OCI-LY1 (cell line): ENCODE data around the gene OCIAD1.

Experiments
- H2AFZ ChIP-seq: fragments of 200-600 bp; sonication (generic), shearing (Covaris generic); 2 replicates; pipeline ENCODE4 v1.6.0; 2014; ENCODE audit warnings: antibody characterized with exemption, mild to moderate bottlenecking, low read length
- H3F3A ChIP-seq: fragments of 200-600 bp; sonication (generic), shearing (Covaris generic); 2 replicates; pipeline ENCODE4 v1.6.0; 2014; ENCODE audit warnings: mild to moderate bottlenecking, antibody characterized with exemption, low read length, moderate library complexity; ENCODE audit not compliant: insufficient read depth
- H3K27ac ChIP-seq: fragments of 200-600 bp; sonication (generic); 2 replicates; pipeline ENCODE4 v1.5.1; 2014; ENCODE audit warnings: low read length, mixed run types, mild to moderate bottlenecking, low read depth; ENCODE audit not compliant: poor library complexity, severe bottlenecking
- H3K27me3 ChIP-seq: fragments of 200-600 bp; sonication (generic); 2 replicates; pipeline ENCODE4 v1.6.0; 2014; ENCODE audit warnings: antibody characterized with exemption, mild to moderate bottlenecking, low read length, moderate library complexity; ENCODE audit not compliant: insufficient read depth
- H3K36me3 ChIP-seq: fragments of 200-600 bp; sonication (generic); 2 replicates; pipeline ENCODE4 v1.6.1; 2014; ENCODE audit warnings: mild to moderate bottlenecking, antibody characterized with exemption, low read length, moderate library complexity, mixed read lengths; ENCODE audit not compliant: insufficient read depth
- H3K4me1 ChIP-seq: fragments of 200-600 bp; sonication (generic); 2 replicates; pipeline ENCODE4 v1.5.1; 2014; ENCODE audit warnings: mild to moderate bottlenecking, low read length, moderate library complexity; ENCODE audit not compliant: insufficient read depth, severe bottlenecking
- H3K4me2 ChIP-seq: fragments of 200-600 bp; sonication (generic), shearing (Covaris generic); 2 replicates; pipeline ENCODE4 v1.6.1; 2014; ENCODE audit warnings: low read length
- H3K4me3 ChIP-seq: fragments of 200-600 bp; sonication (generic); 2 replicates; pipeline ENCODE4 v1.5.1; 2014; ENCODE audit warnings: low read length, low read depth, mild to moderate bottlenecking, mixed read lengths; ENCODE audit not compliant: poor library complexity, severe bottlenecking
- H3K79me2 ChIP-seq: fragments of 200-600 bp; shearing (Covaris generic); 2 replicates; pipeline ENCODE4 v1.6.1; 2016; ENCODE audit warnings: mixed run types, low read length, mixed read lengths; ENCODE audit not compliant: insufficient read depth
- H3K9ac ChIP-seq: fragments of 200-600 bp; sonication (generic), shearing (Covaris generic); 2 replicates; pipeline ENCODE4 v1.6.1; 2014; ENCODE audit warnings: mild to moderate bottlenecking, low read length, mixed read lengths
- H3K9me2 ChIP-seq: fragments of 200-600 bp; sonication (generic), shearing (Covaris generic); 2 replicates; pipeline ENCODE4 v1.6.1; 2014; ENCODE audit warnings: low read depth, mild to moderate bottlenecking, low read length, mixed read lengths
- H3K9me3 ChIP-seq: fragments of 200-600 bp; shearing (Covaris generic); 2 replicates; pipeline ENCODE4 v1.6.1; 2014; ENCODE audit warnings: low read length, mixed read lengths
- H4K20me1 ChIP-seq: fragments of 200-600 bp; sonication (generic), shearing (Covaris generic); 2 replicates; pipeline ENCODE4 v1.6.0; 2016; ENCODE audit warnings: mild to moderate bottlenecking, low read length; ENCODE audit not compliant: insufficient read depth
- CTCF ChIP-seq: fragments of 200-600 bp; sonication (generic), shearing (Covaris generic); IDR thresholded peaks from 2 replicates; pipeline ENCODE4 v1.5.1; 2017; ENCODE audit warnings: mild to moderate bottlenecking, antibody characterized with exemption, low read length, moderate library complexity, mixed read lengths
- EZH2 ChIP-seq: fragments of 200-600 bp; sonication (generic), shearing (Covaris generic); IDR thresholded peaks from 2 replicates; pipeline ENCODE4 v1.8.0; 2017; ENCODE audit warnings: borderline replicate concordance, mixed run types, mild to moderate bottlenecking, antibody characterized with exemption, low read length, moderate library complexity, mixed read lengths

Gene OCIAD1

GRCh38 chr4:48827622-48828021, 3.3 kb upstream of the OCIAD1 start:
- H3K4me3 ChIP-seq, result no peak overlapping the region
- peaks cover 16% of the 10 kb centered on the region for H3K4me1 ChIP-seq
- no peak overlapping the region for H3K27ac ChIP-seq
- TF ChIP-seq EZH2, result no peak
- no peak for TF ChIP-seq CTCF
- no peaks in the 10 kb centered on the region for H3K9me3 ChIP-seq
- no peaks in the 10 kb centered on the region for H4K20me1 ChIP-seq
- no peaks in the 10 kb centered on the region for H3F3A ChIP-seq
- H3K79me2 ChIP-seq, result peaks cover 15% of the 10 kb centered on the region
- H3K9ac ChIP-seq, result no peak overlapping the region
- H2AFZ ChIP-seq, result no peak overlapping the region
- H3K4me2 ChIP-seq, result no peak overlapping the region
- no peaks in the 10 kb centered on the region for H3K9me2 ChIP-seq
- H3K27me3 ChIP-seq, result no peaks in the 10 kb centered on the region
- H3K36me3 ChIP-seq, result 0 out of 2 replicates have a peak, but pooled peaks cover 3% of the 10 kb centered on the region

DNA sequence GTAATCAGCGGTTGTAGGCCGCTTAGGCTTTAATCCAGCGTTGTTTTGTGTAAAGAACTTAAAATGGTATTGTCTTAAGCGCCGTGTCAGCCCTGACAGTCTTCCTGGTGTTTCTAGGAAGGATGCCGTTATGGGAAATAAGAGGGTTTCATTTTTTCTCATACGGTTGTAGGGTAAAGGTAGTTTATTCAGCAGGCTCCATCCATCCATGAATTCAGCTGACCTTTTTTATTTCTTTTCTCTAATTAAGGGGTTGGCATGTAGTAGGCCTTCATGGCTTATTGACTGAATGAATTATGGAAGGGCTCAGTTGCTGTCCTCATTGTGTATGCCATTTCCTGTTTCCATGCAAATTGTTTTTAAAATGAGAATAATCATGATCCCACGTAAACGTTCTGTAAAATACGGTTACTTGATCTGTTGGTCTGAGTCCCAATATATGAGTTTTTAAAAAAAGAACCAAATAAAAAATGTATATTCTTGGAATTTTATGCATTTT, 693 bp downstream of the OCIAD1 start:
- H3K9ac ChIP-seq, result peak overlapping the region; percentile 77
- TF ChIP-seq CTCF (no peak), EZH2 (no peak)
- H3K79me2 ChIP-seq, result peaks cover 28% of the 10 kb centered on the region
- H3K4me1 ChIP-seq, result peaks cover 19% of the 10 kb centered on the region
- H2AFZ ChIP-seq, result no peak overlapping the region
- peak overlapping the region; percentile 78 for H3K4me2 ChIP-seq
- H4K20me1 ChIP-seq, result no peaks in the 10 kb centered on the region
- peak overlapping the region; percentile 74 for H3K27ac ChIP-seq
- H3K9me2 ChIP-seq, result no peaks in the 10 kb centered on the region
- no peaks in the 10 kb centered on the region for H3K9me3 ChIP-seq
- H3F3A ChIP-seq, result no peaks in the 10 kb centered on the region
- H3K36me3 ChIP-seq, result peaks cover 41% of the 10 kb centered on the region
- H3K4me3 ChIP-seq, result peak overlapping the region; percentile 71
- H3K27me3 ChIP-seq, result no peaks in the 10 kb centered on the region

- H3K27ac ChIP-seq, result no peak overlapping the region
Measured at GRCh38 chr4:48832571-48832970, 1.7 kb downstream of the OCIAD1 start.

More at GRCh38 chr4:48832571-48832970, 1.7 kb downstream of the OCIAD1 start:
- TF ChIP-seq CTCF, result no peak
- TF ChIP-seq EZH2, result no peak
- Histone ChIP-seq H3K9ac (no peak overlapping the region; the same call in 1 of the 2 replicates), H3K4me1 (peaks cover 19% of the 10 kb centered on the region), H3K4me3 (peak overlapping the region; percentile 71), H3K36me3 (peaks cover 50% of the 10 kb centered on the region), H2AFZ (no peak overlapping the region), H3K27me3 (no peaks in the 10 kb centered on the region), H4K20me1 (no peaks in the 10 kb centered on the region), H3K9me2 (no peaks in the 10 kb centered on the region), H3F3A (no peaks in the 10 kb centered on the region), H3K4me2 (peak overlapping the region; percentile 78), H3K9me3 (no peaks in the 10 kb centered on the region), H3K79me2 (peaks cover 28% of the 10 kb centered on the region)
